Activated naive CD4-positive, alpha-beta T cell treated with anti-CD3 and anti-CD28 coated beads, Interleukin-2, amount 50 U/mL, for 16 hours (primary cell): ENCODE results near the gene TMBIM1.

Experiments
- DNase-seq: peaks from one replicate; pipeline ENCODE4 v3.0.0-alpha.2; 2020

The TMBIM1 gene

GRCh38 chr2:218253232-218253625 lies 39.1 kb downstream of the TMBIM1 start:
- no peak for DNase-seq

- DNase-seq: no peak
These were observed 39.6 kb downstream of the TMBIM1 start for GRCh38 chr2:218252509-218253231.

- no peak for DNase-seq
These were observed 42.6 kb downstream of the TMBIM1 start for GRCh38 chr2:218249691-218250090.

GRCh38 chr2:218245214-218245613 lies 47.1 kb downstream of the TMBIM1 start:
- no peak for DNase-seq

- DNase-seq: no peak
These were observed 47.6 kb downstream of the TMBIM1 start for GRCh38 chr2:218244665-218245064.

- no peak for DNase-seq
These were observed 48.1 kb downstream of the TMBIM1 start for GRCh38 chr2:218244204-218244603.

GRCh38 chr2:218238887-218239286 lies 53.4 kb downstream of the TMBIM1 start:
- DNase-seq: no peak

- DNase-seq: no peak
These were observed 55.5 kb downstream of the TMBIM1 start for GRCh38 chr2:218236829-218237228.

- DNase-seq: no peak
These were observed 57.3 kb downstream of the TMBIM1 start for GRCh38 chr2:218235017-218235416.

GRCh38 chr2:218234521-218234920 lies 57.8 kb downstream of the TMBIM1 start:
- no peak for DNase-seq

- DNase-seq: no peak
These were observed 58.8 kb downstream of the TMBIM1 start for GRCh38 chr2:218233543-218233942.

- no peak for DNase-seq
These were observed 61.4 kb downstream of the TMBIM1 start for GRCh38 chr2:218230882-218231281.

GRCh38 chr2:218229851-218230250 lies 62.5 kb downstream of the TMBIM1 start:
- no peak for DNase-seq

- no peak for DNase-seq
These were observed 63.1 kb downstream of the TMBIM1 start for GRCh38 chr2:218229239-218229638.

GRCh38 chr2:218228366-218229090 lies 63.8 kb downstream of the TMBIM1 start:
- DNase-seq: no peak

- DNase-seq: no peak
These were observed 65.4 kb downstream of the TMBIM1 start for GRCh38 chr2:218226903-218227302.
